ENCODE measurements around the gene B3GALT6.
"Not testable (repeated sequence)": the region's sequence is repeated elsewhere in the genome, so short reads cannot be mapped to it uniquely, and the experiment has no call there.

B3GALT6 gene

DNA sequence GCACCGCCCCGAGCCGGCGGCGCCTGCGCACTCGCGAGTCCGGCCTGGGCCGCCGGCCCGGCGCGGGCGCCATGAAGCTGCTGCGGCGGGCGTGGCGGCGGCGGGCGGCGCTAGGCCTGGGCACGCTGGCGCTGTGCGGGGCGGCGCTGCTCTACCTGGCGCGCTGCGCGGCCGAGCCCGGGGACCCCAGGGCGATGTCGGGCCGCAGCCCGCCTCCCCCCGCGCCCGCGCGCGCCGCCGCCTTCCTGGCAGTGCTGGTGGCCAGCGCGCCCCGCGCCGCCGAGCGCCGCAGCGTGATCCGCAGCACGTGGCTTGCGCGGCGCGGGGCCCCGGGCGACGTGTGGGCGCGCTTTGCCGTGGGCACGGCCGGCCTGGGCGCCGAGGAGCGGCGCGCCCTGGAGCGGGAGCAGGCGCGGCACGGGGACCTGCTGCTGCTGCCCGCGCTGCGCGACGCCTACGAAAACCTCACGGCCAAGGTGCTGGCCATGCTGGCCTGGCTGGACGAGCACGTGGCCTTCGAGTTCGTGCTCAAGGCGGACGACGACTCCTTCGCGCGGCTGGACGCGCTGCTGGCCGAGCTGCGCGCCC lies at the start of gene B3GALT6:
B3GALT6 (plus strand) TSS at position 30 of the 588 bp plus-strand sequence; CDS start at position 72, 42 bp downstream.
- Histone ChIP-seq H3K27me3 (ENCODE audit: control insufficient read depth in 1 of 2, insufficient read depth in 2 of 2, low read length in 2 of 2) (peaks cover 0 to 9% of the 10 kb centered on the region in 2 donors), H3K9me3 (ENCODE audit: low read length) (no peaks in the 10 kb centered on the region), H3K36me3 (ENCODE audit: insufficient read depth, low read length) (peaks cover 17% of the 10 kb centered on the region), H3K4me1 (ENCODE audit: insufficient read depth, low read length) (peaks cover 25% of the 10 kb centered on the region), H3K4me3 (ENCODE audit: low read depth in 1 of 2, low read length in 2 of 2) (peak within 1 kb of the TSS; percentile 66 to 99), H3K27ac (ENCODE audit: low read depth, low read length) (peak within 1 kb of the TSS; percentile 75), H3K9ac (ENCODE audit: low read length) (peak within 1 kb of the TSS; percentile 76)

DNA sequence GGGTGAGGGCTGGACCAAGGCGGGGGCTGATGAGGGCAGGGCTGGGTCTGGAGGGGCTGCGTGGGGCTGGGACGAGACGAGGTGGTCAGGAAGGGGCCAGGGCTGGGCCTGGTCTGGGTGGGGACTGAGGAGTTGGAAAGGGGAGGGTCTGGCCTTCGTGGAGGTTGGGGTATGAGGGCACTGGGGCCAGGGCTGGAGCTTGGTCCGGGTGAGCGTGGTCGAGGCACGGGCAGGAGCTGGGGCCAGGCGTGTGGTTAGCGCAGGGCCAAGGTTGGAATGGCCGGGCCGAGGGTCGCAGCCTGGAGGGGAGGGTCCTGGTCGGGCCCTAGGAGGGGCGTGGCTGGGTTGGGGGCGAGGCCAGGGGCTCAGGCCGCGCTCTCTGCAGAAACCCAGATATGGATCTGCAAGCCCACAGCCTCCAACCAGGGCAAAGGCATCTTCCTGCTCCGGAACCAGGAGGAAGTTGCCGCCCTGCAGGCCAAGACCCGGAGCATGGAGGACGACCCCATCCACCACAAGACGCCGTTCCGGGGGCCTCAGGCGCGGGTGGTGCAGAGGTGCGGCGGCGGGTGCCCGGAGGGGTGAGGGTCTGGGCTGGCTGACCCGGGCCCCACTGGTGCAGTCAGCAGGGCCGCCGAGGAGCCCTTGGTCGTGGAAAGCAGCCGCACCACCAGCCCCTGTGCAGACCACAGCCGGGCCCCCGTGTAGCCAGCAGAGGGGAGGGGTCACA lies 49.4 kb upstream of the B3GALT6 start:
- H3K9ac ChIP-seq (ENCODE audit: low read length) = no peak overlapping the region
- no peaks in the 10 kb centered on the region for H3K4me1 ChIP-seq (ENCODE audit: insufficient read depth, low read length)
- H3K9me3 ChIP-seq (ENCODE audit: low read length) = no peaks in the 10 kb centered on the region
- no peak overlapping the region for H3K27ac ChIP-seq (ENCODE audit: low read depth, low read length)
- no peak overlapping the region for H3K4me3 ChIP-seq (ENCODE audit: low read depth in 1 of 2, low read length in 2 of 2)
- H3K27me3 ChIP-seq (ENCODE audit: control insufficient read depth in 1 of 2, insufficient read depth in 2 of 2, low read length in 2 of 2) = peaks cover 3 to 31% of the 10 kb centered on the region in 2 donors
- H3K36me3 ChIP-seq (ENCODE audit: insufficient read depth, low read length) = no peaks in the 10 kb centered on the region

- no peaks in the 10 kb centered on the region for H3K4me1 ChIP-seq (ENCODE audit: insufficient read depth, low read length)
- no peaks in the 10 kb centered on the region for H3K36me3 ChIP-seq (ENCODE audit: insufficient read depth, low read length)
- no peak overlapping the region for H3K9ac ChIP-seq (ENCODE audit: low read length)
- H3K27me3 ChIP-seq (ENCODE audit: control insufficient read depth in 1 of 2, insufficient read depth in 2 of 2, low read length in 2 of 2) = peaks cover 0 to 31% of the 10 kb centered on the region in 2 donors
- H3K27ac ChIP-seq (ENCODE audit: low read depth, low read length) = no peak overlapping the region
- H3K9me3 ChIP-seq (ENCODE audit: low read length) = no peaks in the 10 kb centered on the region
- H3K4me3 ChIP-seq (ENCODE audit: low read depth in 1 of 2, low read length in 2 of 2) = no peak overlapping the region
Measured at GRCh38 chr1:1183221-1183747, 48.8 kb upstream of the B3GALT6 start.

DNA sequence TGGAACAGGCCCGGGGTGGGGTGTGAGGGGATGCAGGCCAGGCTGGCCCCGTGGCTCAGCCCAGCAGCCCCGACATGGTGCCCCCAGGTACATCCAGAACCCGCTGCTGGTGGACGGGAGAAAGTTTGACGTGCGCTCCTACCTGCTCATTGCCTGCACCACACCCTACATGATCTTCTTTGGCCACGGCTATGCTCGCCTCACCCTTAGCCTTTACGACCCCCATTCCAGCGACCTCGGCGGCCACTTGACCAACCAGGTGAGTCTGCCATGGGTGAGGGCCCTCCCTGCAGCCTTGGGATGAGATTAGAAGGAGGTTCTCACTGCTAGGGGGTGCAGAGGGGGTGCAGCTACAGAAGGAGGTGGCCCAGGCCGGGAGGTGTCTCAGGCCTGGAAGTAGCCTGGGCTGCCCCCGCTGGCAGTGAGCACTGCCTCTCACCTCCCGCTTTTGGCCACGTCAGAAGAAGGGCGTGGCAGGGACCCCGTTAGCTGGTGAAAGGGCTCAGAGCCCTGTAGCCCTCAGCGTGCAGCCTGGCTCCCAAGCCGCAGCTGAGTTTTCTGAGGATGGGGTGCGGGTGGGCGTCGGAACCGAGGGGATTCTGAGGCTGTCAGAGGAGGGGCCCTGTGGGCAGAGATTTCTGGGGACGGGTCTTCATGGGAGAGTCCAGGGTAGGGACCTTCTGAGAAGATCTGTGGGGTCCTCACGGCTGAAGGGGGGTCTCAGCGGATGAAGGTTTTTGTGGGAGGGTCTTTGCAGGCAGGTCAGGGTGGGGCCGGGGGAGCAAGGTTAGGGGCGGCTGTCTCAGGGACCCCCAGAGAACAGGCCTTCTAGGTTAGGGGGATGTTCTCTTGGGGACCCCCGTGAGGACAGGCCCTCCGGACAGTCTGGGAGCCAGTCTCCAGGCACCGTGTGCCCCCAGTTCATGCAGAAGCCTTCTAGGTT lies 47.9 kb upstream of the B3GALT6 start:
- Histone ChIP-seq H3K36me3 (ENCODE audit: insufficient read depth, low read length) (no peaks in the 10 kb centered on the region), H3K9me3 (ENCODE audit: low read length) (no peaks in the 10 kb centered on the region), H3K9ac (ENCODE audit: low read length) (no peak overlapping the region), H3K4me1 (ENCODE audit: insufficient read depth, low read length) (no peaks in the 10 kb centered on the region), H3K27ac (ENCODE audit: low read depth, low read length) (no peak overlapping the region), H3K4me3 (ENCODE audit: low read depth in 1 of 2, low read length in 2 of 2) (no peak overlapping the region), H3K27me3 (ENCODE audit: control insufficient read depth in 1 of 2, insufficient read depth in 2 of 2, low read length in 2 of 2) (peaks cover 0 to 23% of the 10 kb centered on the region in 2 donors)

DNA sequence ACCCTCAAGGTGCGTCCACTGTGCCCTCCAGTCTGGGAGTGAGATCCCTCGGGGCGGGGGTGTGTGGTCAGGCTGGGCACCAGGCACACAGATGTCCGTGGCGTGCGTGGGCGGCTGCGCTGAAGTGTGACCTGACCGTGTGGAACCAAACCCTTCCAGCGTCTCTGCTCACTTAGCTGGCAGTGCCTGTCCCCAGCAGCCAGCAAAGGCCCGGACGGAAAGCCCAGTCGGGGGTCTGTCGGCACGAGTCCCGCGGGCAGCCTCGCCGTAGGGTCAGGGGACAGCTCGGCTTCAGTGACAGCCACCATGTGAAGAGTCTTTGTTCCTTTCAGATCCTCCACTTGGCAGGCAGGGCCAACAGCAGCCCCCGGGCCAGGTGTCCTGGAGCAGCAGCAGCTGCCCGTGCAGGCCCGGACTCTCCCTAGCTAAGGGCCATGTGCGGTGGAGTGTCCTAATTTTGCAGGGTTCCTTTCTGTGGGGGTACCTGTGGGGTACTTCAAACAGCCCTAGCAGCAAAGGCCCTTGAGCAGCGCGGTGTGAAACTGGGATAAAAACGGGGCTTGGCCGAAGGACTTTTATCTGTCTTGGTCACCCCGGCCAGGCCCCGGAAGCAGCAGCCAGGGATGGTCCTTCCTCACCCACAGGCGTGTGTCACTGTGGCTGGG lies 46.8 kb upstream of the B3GALT6 start:
- no peak overlapping the region for H3K4me3 ChIP-seq (ENCODE audit: low read depth in 1 of 2, low read length in 2 of 2)
- H3K4me1 ChIP-seq (ENCODE audit: insufficient read depth, low read length) = no peaks in the 10 kb centered on the region
- H3K27ac ChIP-seq (ENCODE audit: low read depth, low read length) = no peak overlapping the region
- no peak overlapping the region for H3K9ac ChIP-seq (ENCODE audit: low read length)
- no peaks in the 10 kb centered on the region for H3K9me3 ChIP-seq (ENCODE audit: low read length)
- no peaks in the 10 kb centered on the region for H3K36me3 ChIP-seq (ENCODE audit: insufficient read depth, low read length)
- H3K27me3 ChIP-seq (ENCODE audit: control insufficient read depth in 1 of 2, insufficient read depth in 2 of 2, low read length in 2 of 2) = peaks cover 0 to 12% of the 10 kb centered on the region in 2 donors

DNA sequence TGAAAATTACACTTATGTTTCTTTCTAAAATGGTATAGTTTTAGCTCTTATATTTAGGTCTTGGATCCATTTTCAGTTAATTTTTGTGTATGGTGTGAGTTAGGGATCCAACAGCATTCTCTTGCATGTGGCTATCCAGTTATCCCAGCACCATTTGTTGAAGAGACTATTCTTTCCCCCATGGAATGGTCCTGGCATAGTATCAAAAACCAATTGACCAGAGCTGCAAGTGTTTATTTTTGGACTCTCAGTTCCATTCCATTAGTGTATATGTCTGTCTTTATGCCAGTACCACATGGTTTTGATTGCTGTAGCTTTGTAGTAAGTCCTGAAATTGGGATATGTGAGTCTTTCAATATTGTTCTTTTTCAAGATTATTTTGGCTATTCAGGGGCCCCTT lies 44.1 kb upstream of the B3GALT6 start:
- no peak overlapping the region for H3K9ac ChIP-seq (ENCODE audit: low read length)
- no peaks in the 10 kb centered on the region for H3K36me3 ChIP-seq (ENCODE audit: insufficient read depth, low read length)
- peaks cover 0 to 2% of the 10 kb centered on the region in 2 donors for H3K27me3 ChIP-seq (ENCODE audit: control insufficient read depth in 1 of 2, insufficient read depth in 2 of 2, low read length in 2 of 2)
- no peak overlapping the region for H3K27ac ChIP-seq (ENCODE audit: low read depth, low read length)
- no peak overlapping the region for H3K4me3 ChIP-seq (ENCODE audit: low read depth in 1 of 2, low read length in 2 of 2)
- H3K4me1 ChIP-seq (ENCODE audit: insufficient read depth, low read length) = no peaks in the 10 kb centered on the region
- no peaks in the 10 kb centered on the region for H3K9me3 ChIP-seq (ENCODE audit: low read length)

- no peak overlapping the region for H3K4me3 ChIP-seq (ENCODE audit: low read depth in 1 of 2, low read length in 2 of 2)
- H3K9ac ChIP-seq (ENCODE audit: low read length) = no peak overlapping the region
- H3K27ac ChIP-seq (ENCODE audit: low read depth, low read length) = no peak overlapping the region
- H3K9me3 ChIP-seq (ENCODE audit: low read length) = no peaks in the 10 kb centered on the region
- H3K27me3 ChIP-seq (ENCODE audit: control insufficient read depth in 1 of 2, insufficient read depth in 2 of 2, low read length in 2 of 2) = no peaks in the 10 kb centered on the region
- no peaks in the 10 kb centered on the region for H3K36me3 ChIP-seq (ENCODE audit: insufficient read depth, low read length)
- H3K4me1 ChIP-seq (ENCODE audit: insufficient read depth, low read length) = no peaks in the 10 kb centered on the region
Measured at GRCh38 chr1:1189111-1189510, 42.9 kb upstream of the B3GALT6 start.

- Histone ChIP-seq H3K27ac (ENCODE audit: low read depth, low read length) (no peak overlapping the region), H3K9me3 (ENCODE audit: low read length) (no peaks in the 10 kb centered on the region), H3K4me3 (ENCODE audit: low read depth in 1 of 2, low read length in 2 of 2) (no peak overlapping the region), H3K36me3 (ENCODE audit: insufficient read depth, low read length) (no peaks in the 10 kb centered on the region), H3K9ac (ENCODE audit: low read length) (no peak overlapping the region), H3K27me3 (ENCODE audit: control insufficient read depth in 1 of 2, insufficient read depth in 2 of 2, low read length in 2 of 2) (no peaks in the 10 kb centered on the region), H3K4me1 (ENCODE audit: insufficient read depth, low read length) (no peaks in the 10 kb centered on the region)
Measured at GRCh38 chr1:1191734-1192133, 40.3 kb upstream of the B3GALT6 start.

DNA sequence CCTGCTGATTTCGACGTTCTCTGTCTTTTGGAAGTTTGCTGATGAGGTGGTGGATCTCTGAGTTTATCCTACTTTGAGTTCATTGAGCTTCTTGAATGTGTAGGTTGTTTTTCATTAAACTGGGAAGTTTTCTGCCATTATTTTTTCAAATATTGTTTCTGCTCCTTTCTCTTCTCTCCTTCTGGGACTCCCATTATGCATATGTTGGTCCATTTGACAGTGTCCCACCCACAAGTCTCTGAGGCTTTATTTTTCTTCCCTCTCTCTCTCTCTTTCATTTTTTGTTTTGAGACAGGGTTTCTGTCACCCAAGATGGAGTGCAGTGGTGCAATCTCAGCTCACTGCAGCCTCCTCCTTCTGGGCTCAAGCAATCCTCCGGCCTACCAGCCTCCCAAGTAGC lies 37.3 kb upstream of the B3GALT6 start:
- H3K4me3 ChIP-seq (ENCODE audit: low read depth in 1 of 2, low read length in 2 of 2) = no peak overlapping the region
- no peaks in the 10 kb centered on the region for H3K4me1 ChIP-seq (ENCODE audit: insufficient read depth, low read length)
- no peaks in the 10 kb centered on the region for H3K36me3 ChIP-seq (ENCODE audit: insufficient read depth, low read length)
- peaks cover 0 to 3% of the 10 kb centered on the region in 2 donors for H3K27me3 ChIP-seq (ENCODE audit: control insufficient read depth in 1 of 2, insufficient read depth in 2 of 2, low read length in 2 of 2)
- H3K9me3 ChIP-seq (ENCODE audit: low read length) = no peaks in the 10 kb centered on the region
- H3K9ac ChIP-seq (ENCODE audit: low read length) = no peak overlapping the region
- H3K27ac ChIP-seq (ENCODE audit: low read depth, low read length) = no peak overlapping the region

DNA sequence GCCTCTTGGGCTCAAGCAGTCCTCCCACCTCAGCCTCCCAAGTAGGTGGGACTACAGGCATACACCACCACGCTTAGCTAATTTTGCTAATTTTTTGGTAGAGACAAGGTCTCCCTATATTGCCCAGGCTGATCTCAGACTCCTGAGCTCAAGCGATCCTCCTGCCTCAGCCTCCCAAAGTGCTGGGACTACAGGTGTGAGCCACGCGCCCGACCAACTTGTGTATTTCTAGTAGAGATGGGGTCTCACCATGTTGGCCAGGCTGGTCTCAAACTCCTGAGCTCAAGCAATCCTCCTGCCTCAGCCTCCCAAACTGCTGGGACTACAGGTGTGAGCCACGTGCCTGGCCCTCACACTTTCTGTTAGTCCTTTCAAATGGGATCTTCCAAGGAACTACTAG lies 36.3 kb upstream of the B3GALT6 start:
- H3K9me3 ChIP-seq (ENCODE audit: low read length); H3K9ac ChIP-seq (ENCODE audit: low read length); H3K36me3 ChIP-seq (ENCODE audit: insufficient read depth, low read length); H3K27ac ChIP-seq (ENCODE audit: low read depth, low read length); H3K4me1 ChIP-seq (ENCODE audit: insufficient read depth, low read length); H3K4me3 ChIP-seq (ENCODE audit: low read depth in 1 of 2, low read length in 2 of 2): not testable (repeated sequence)
- H3K27me3 ChIP-seq (ENCODE audit: control insufficient read depth in 1 of 2, insufficient read depth in 2 of 2, low read length in 2 of 2) = peaks cover 0 to 13% of the 10 kb centered on the region in 2 donors
